ENCODE data around the gene PCSK5. TPM values are rescaled to one million over a fixed set of nuclear protein-coding genes. Genes with fewer than 3 reads are reported as not detected.

PCSK5 gene
- total and polyA plus RNA-seq, 2 of the 8 experiments (the other 6 are each of a cell fraction or from before 2014, with no cell fraction given) = 5.5 to 10.7 TPM

DNA sequence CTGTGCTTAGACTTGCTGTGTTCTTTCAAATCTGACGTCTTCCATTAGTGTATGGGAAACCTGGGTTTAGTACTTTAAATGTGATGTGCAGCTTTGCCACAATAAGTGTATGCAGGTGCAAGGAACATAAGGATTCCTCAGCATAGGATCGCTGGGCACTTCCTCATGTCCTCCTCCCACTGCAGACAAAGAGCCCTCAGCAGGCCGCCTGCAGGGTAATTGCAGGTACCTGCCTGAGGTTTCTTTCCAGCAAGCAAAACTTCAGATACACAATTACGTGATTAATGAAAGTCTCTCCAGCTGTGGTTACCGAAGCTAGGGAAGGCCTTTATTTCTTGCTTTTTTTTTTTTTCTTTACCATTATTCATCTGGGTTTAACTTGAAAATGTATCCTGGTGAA, 270.6 kb downstream of the PCSK5 start:
- no peak overlapping the region for H2BK120ac ChIP-seq (replicated peaks; ENCODE audit: low read depth, low read length)
- no peak overlapping the region for H4K8ac ChIP-seq (ENCODE audit: extremely low read depth, insufficient read depth, low read length)
- H3K14ac ChIP-seq (ENCODE audit: insufficient read length) = no peak overlapping the region
- H3K79me1 ChIP-seq (ENCODE audit: low read depth, low read length) = no peaks in the 10 kb centered on the region; the same call in 1 of the 2 replicates
- no peak overlapping the region for H2BK5ac ChIP-seq (ENCODE audit: low read depth, low read length)
- no peaks in the 10 kb centered on the region for H4K20me1 ChIP-seq (replicated peaks in 1 of 2; ENCODE audit: control insufficient read depth in 1 of 2, insufficient read depth in 2 of 2, low read length in 2 of 2)
- no peak overlapping the region for H3K27ac ChIP-seq (ENCODE audit: low read depth, low read length)
- no peaks in the 10 kb centered on the region for H3K27me3 ChIP-seq (replicated peaks in 1 of 4; ENCODE audit: control insufficient read depth in 3 of 4, extremely low read depth in 1 of 4, insufficient read depth in 3 of 4, low read length in 3 of 4)
- no peaks in the 10 kb centered on the region for H3K9me3 ChIP-seq (ENCODE audit: insufficient read depth in 2 of 2, low read depth in 1 of 2, low read length in 1 of 2)
- H3K4me3 ChIP-seq (ENCODE audit: extremely low read depth in 1 of 4, insufficient read depth in 2 of 4, low read depth in 3 of 4, low read length in 4 of 4) = no peak overlapping the region
- H3K23ac ChIP-seq (ENCODE audit: insufficient read length) = no peak overlapping the region
- DNase-seq (ENCODE audit: low read depth in 1 of 2, low spot score in 2 of 2) (no peak), FAIRE-seq (peak; percentile 77)
- CTCF ChIA-PET (ENCODE audit: partially characterized antibody) = no interaction called here
- H3K4me1 ChIP-seq (replicated peaks in 1 of 4; ENCODE audit: control insufficient read depth in 3 of 4, insufficient read depth in 4 of 4, low read length in 3 of 4) = peaks cover 0 to 6% (median 4%) of the 10 kb centered on the region in 4 experiments; a peak in 5 of 7 replicates
- H3K79me2 ChIP-seq (ENCODE audit: control insufficient read depth in 1 of 2, insufficient read depth in 2 of 2, low read length in 2 of 2) = no peaks in the 10 kb centered on the region
- H3K18ac ChIP-seq (ENCODE audit: extremely low read depth, low read length) = no peak overlapping the region
- WGBS, 2 experiments (ENCODE audit: extremely low coverage in 1 of 2, insufficient coverage in 1 of 2, insufficient read length in 1 of 2, insufficient replicate concordance in 2 of 2, low coverage in 1 of 2, low lambda C conversion rate in 2 of 2, missing lambda C conversion rate in 1 of 2) = 66% methylated on average over 5 of the region's 5 CpGs; no CpG with 5 or more reads in 1 of the 2 experiments
- H2BK12ac ChIP-seq (ENCODE audit: low read depth, low read length) = no peak overlapping the region
- H2BK15ac ChIP-seq (ENCODE audit: low read length) = no peak overlapping the region
- H3K56ac ChIP-seq (replicated peaks; ENCODE audit: insufficient read length, low read depth, low read length) = no peak overlapping the region
- no peak overlapping the region for H2AK5ac ChIP-seq (ENCODE audit: low read depth, low read length)
- H4K91ac ChIP-seq (replicated peaks; ENCODE audit: insufficient read length, low read length) = no peak overlapping the region
- H3K4ac ChIP-seq (replicated peaks; ENCODE audit: insufficient read length, low read depth, low read length) = no peak overlapping the region
- H3K23me2 ChIP-seq (ENCODE audit: low read depth, low read length) = no peaks in the 10 kb centered on the region
- no peak overlapping the region for H4K5ac ChIP-seq (ENCODE audit: insufficient read length, low read depth, low read length)
- H3K4me2 ChIP-seq (ENCODE audit: insufficient read depth in 1 of 2, low read depth in 2 of 2, low read length in 2 of 2) = no peak overlapping the region
- H2AFZ ChIP-seq (ENCODE audit: low read length) = no peak overlapping the region
- no peak overlapping the region for H2BK20ac ChIP-seq (ENCODE audit: low read length)
- POLR2A ChIA-PET (ENCODE audit: partially characterized antibody) = no interaction called here
- H3K36me3 ChIP-seq (ENCODE audit: control insufficient read depth in 2 of 4, insufficient read depth in 4 of 4, low read length in 3 of 4) = peaks cover 0 to 5% (median 0%) of the 10 kb centered on the region in 4 experiments; a peak in 2 of 8 replicates
- H3K9ac ChIP-seq (replicated peaks in 1 of 4; ENCODE audit: extremely low read depth in 1 of 4, low read depth in 3 of 4, low read length in 3 of 4) = no peak overlapping the region; a peak in 1 of 7 replicates
- TF ChIP-seq RAD21 (IDR thresholded peaks at IDR 0.05 in 1 of 2, conservative IDR thresholded peaks at IDR 0.05 in 1 of 2; ENCODE audit: low read depth in 2 of 2, low read length in 2 of 2) (no peak), EGR1 (IDR thresholded peaks at IDR 0.05; ENCODE audit: borderline replicate concordance, low read depth, low read length) (no peak), FOSL1 (IDR thresholded peaks at IDR 0.05; ENCODE audit: insufficient read depth, low read depth, low read length) (no peak), TEAD4 (IDR thresholded peaks at IDR 0.05; ENCODE audit: low read depth, low read length) (no peak), SP1 (IDR thresholded peaks at IDR 0.05; ENCODE audit: low read depth, low read length) (no peak), BRCA1 (IDR thresholded peaks at IDR 0.05; ENCODE audit: low read depth, low read length) (no peak), RNF2 (IDR thresholded peaks at IDR 0.05; ENCODE audit: borderline replicate concordance, low read depth, low read length, missing control alignments, poor library complexity, severe bottlenecking) (no peak), CHD1 (IDR thresholded peaks at IDR 0.05; ENCODE audit: low read depth, low read length) (no peak), CTBP2 (IDR thresholded peaks at IDR 0.05; ENCODE audit: borderline replicate concordance, insufficient read depth, insufficient read length, low read length) (no peak), CHD2 (IDR thresholded peaks at IDR 0.05; ENCODE audit: low read length) (no peak), TAF7 (optimal IDR thresholded peaks at IDR 0.05; ENCODE audit: borderline replicate concordance, low read depth, low read length) (no peak), JUND (IDR thresholded peaks at IDR 0.05; ENCODE audit: low read length) (no peak), SRF (IDR thresholded peaks at IDR 0.05; ENCODE audit: low read depth, low read length) (no peak)
- TF ChIP-seq, protein P1, sequence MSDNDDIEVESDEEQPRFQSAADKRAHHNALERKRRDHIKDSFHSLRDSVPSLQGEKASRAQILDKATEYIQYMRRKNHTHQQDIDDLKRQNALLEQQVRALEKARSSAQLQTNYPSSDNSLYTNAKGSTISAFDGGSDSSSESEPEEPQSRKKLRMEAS (IDR thresholded peaks at IDR 0.05) = no peak
